Activated T-helper 1 cell treated with anti-CD3 and anti-CD28 coated beads, Interleukin-12 subunit alpha, Interleukin-12 subunit beta, Interleukin-2, Interleukin-4 antibody, amounts not matched to agents 30 ng/mL and 10 ng/mL and 1 ng/mL, durations not matched to agents 14 hours and 24 hours and 36 hours (primary cell): ENCODE data around the gene VAC14. TPM values are rescaled to one million over a fixed set of nuclear protein-coding genes. Genes with fewer than 3 reads are reported as not detected.

Experiments used
- DNase-seq: peaks from one replicate; pipeline ENCODE4 v3.0.0; 2021; ENCODE audit warnings: low spot score
- H3K27ac Mint-ChIP-seq: one replicate; pipeline ENCODE4 v1.8.0; 2021; ENCODE audit warnings: mild to moderate bottlenecking, mixed read lengths
- H3K27me3 Mint-ChIP-seq: one replicate; pipeline ENCODE4 v1.8.0; 2022; ENCODE audit warnings: mild to moderate bottlenecking, moderate library complexity, mixed read lengths; ENCODE audit not compliant: insufficient read depth
- H3K36me3 Mint-ChIP-seq: one replicate; pipeline ENCODE4 v1.8.0; 2021; ENCODE audit warnings: low read depth, mixed read lengths
- H3K4me1 Mint-ChIP-seq: one replicate; pipeline ENCODE4 v1.8.0; 2021; ENCODE audit warnings: low read depth, mixed read lengths
- H3K4me3 Mint-ChIP-seq: one replicate; pipeline ENCODE4 v1.8.0; 2021; ENCODE audit warnings: mild to moderate bottlenecking, moderate library complexity, mixed read lengths
- H3K9me3 Mint-ChIP-seq: one replicate; pipeline ENCODE4 v1.8.0; 2021; ENCODE audit warnings: mixed read lengths
- intact Hi-C: fragments of 100-400 bp; cut with micrococcal nuclease; formaldehyde crosslinking; loops from one replicate; pipeline ENCODE4 v1.15.1; 2024
- total RNA-seq: library from RNA; stranded (reverse); gene quantifications from 2 replicates; pipeline ENCODE4 v1.2.3, GENCODE V29; 2022

Gene VAC14
- total RNA-seq, 1 donor from 2014 or later: 37.5 TPM

GRCh38 chr16:70800311-70800710 lies 647 bp downstream of the VAC14 start:
- no peak for DNase-seq
- intact Hi-C loops: loop anchor here (5.0 to 10.0 kb wide), 4 partner anchors 554 to 1292 kb away; partner anchors contain the start of genes CALB2, DHX38, PHLPP2 and TXNL4B

DNA sequence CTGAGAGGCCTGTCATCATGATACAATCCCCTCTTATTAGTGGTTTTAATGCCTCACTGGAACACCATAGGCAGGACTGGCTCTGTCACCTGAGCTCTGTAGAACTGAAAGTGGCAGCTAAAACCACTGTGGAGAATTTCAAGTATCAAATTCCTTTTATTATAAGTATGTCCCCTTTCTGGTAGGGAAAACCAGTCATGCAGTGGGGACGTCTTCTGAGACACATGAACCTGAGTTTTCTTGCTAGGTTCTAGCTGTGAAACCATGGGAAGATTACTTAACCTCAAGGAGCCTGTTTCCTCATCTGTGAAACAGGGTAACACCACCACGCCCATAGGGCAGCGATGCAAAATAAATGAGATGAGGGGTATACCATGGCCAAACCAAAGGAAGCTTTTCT lies 4.7 kb downstream of the VAC14 start:
- H3K9me3 Mint-ChIP-seq: no peaks in the 10 kb centered on the region
- peaks cover 27% of the 10 kb centered on the region for H3K4me1 Mint-ChIP-seq
- H3K4me3 Mint-ChIP-seq: no peak overlapping the region
- no peak for DNase-seq
- no peaks in the 10 kb centered on the region for H3K27me3 Mint-ChIP-seq
- H3K27ac Mint-ChIP-seq: no peak overlapping the region
- intact Hi-C loops: no loop called here
- H3K36me3 Mint-ChIP-seq: no peaks in the 10 kb centered on the region

More at GRCh38 chr16:70800311-70800710, 647 bp downstream of the VAC14 start:
- Mint-ChIP-seq H3K36me3 (peaks cover 2% of the 10 kb centered on the region), H3K9me3 (peaks cover 4% of the 10 kb centered on the region), H3K27ac (peak overlapping the region; percentile 89), H3K4me1 (peaks cover 27% of the 10 kb centered on the region), H3K4me3 (peak overlapping the region; percentile 97), H3K27me3 (peaks cover 11% of the 10 kb centered on the region)

GRCh38 chr16:70795296-70795912 lies 5.6 kb downstream of the VAC14 start:
- intact Hi-C loops: no loop called here
- Mint-ChIP-seq H3K4me1 (peaks cover 25% of the 10 kb centered on the region), H3K9me3 (no peaks in the 10 kb centered on the region)

GRCh38 chr16:70793851-70794502 lies 7.0 kb downstream of the VAC14 start:
- Mint-ChIP-seq H3K9me3 (no peaks in the 10 kb centered on the region), H3K4me3 (no peak overlapping the region), H3K36me3 (no peaks in the 10 kb centered on the region), H3K27me3 (no peaks in the 10 kb centered on the region), H3K27ac (no peak overlapping the region), H3K4me1 (peaks cover 13% of the 10 kb centered on the region)
- DNase-seq: no peak
- intact Hi-C loops: no loop called here

More at GRCh38 chr16:70795296-70795912, 5.6 kb downstream of the VAC14 start:
- DNase-seq: no peak
- Mint-ChIP-seq H3K27ac (no peak overlapping the region), H3K36me3 (no peaks in the 10 kb centered on the region), H3K27me3 (no peaks in the 10 kb centered on the region), H3K4me3 (no peak overlapping the region)

GRCh38 chr16:70790815-70791214 lies 10.1 kb downstream of the VAC14 start:
- H3K4me3 Mint-ChIP-seq: no peak overlapping the region
- H3K9me3 Mint-ChIP-seq: no peaks in the 10 kb centered on the region

GRCh38 chr16:70789595-70790447 lies 11.1 kb downstream of the VAC14 start:
- Mint-ChIP-seq H3K4me1 (no peaks in the 10 kb centered on the region), H3K36me3 (no peaks in the 10 kb centered on the region), H3K27ac (no peak overlapping the region), H3K9me3 (no peaks in the 10 kb centered on the region), H3K4me3 (no peak overlapping the region), H3K27me3 (no peaks in the 10 kb centered on the region)
- DNase-seq: no peak
- intact Hi-C loops: no loop called here

More at GRCh38 chr16:70790815-70791214, 10.1 kb downstream of the VAC14 start:
- no peak for DNase-seq
- H3K36me3 Mint-ChIP-seq: no peaks in the 10 kb centered on the region
- H3K4me1 Mint-ChIP-seq: no peaks in the 10 kb centered on the region
- no peak overlapping the region for H3K27ac Mint-ChIP-seq
- intact Hi-C loops: no loop called here
- no peaks in the 10 kb centered on the region for H3K27me3 Mint-ChIP-seq

- H3K27ac Mint-ChIP-seq: no peak overlapping the region
- intact Hi-C loops: no loop called here
- no peaks in the 10 kb centered on the region for H3K9me3 Mint-ChIP-seq
- H3K36me3 Mint-ChIP-seq: peaks cover 4% of the 10 kb centered on the region
- no peak overlapping the region for H3K4me3 Mint-ChIP-seq
- DNase-seq: no peak
- H3K27me3 Mint-ChIP-seq: no peaks in the 10 kb centered on the region
- H3K4me1 Mint-ChIP-seq: no peaks in the 10 kb centered on the region
Measured at GRCh38 chr16:70788668-70789594, 12.0 kb downstream of the VAC14 start.

DNA sequence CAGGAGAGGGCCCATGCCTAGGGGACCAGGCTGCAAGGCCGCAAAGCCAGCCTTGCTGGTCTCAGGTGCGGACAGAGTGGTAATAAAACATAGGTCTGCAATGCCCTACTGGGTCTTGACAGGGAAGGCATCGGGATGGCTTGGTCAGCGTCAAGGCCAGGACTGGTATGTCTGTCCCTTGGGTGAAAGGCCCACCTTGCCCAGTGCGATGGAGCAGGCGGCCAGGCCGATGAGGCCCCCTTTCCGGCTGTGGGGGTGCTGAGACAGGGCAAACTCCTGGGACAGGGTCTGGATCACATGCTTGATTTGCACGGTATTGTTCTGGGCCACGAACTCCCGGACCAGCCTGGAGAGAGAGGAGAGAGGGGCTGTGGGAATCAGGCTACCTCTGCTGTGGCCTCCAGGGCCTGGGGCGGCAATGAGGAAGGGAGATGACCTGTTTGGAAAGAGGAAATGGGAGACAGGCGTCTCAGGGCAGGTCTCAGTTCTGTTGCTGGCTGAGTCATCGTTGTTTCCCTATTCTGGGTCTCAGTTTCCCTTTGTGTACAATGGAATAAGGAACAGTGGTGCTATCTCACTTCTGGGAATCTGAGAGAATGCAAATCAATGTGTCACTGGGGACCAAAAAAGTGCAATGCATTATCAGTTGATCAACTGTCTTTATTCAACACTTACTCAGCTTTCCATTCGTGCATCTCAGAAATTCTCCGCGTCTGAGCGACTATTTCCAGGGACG lies 14.8 kb downstream of the VAC14 start:
- intact Hi-C loops: no loop called here
- Mint-ChIP-seq H3K36me3 (peaks cover 26% of the 10 kb centered on the region), H3K4me3 (no peak overlapping the region), H3K9me3 (no peaks in the 10 kb centered on the region), H3K27me3 (no peaks in the 10 kb centered on the region), H3K27ac (no peak overlapping the region), H3K4me1 (no peaks in the 10 kb centered on the region)
- DNase-seq: no peak

- H3K9me3 Mint-ChIP-seq: no peaks in the 10 kb centered on the region
- H3K27ac Mint-ChIP-seq: no peak overlapping the region
- H3K36me3 Mint-ChIP-seq: peaks cover 33% of the 10 kb centered on the region
- no peaks in the 10 kb centered on the region for H3K27me3 Mint-ChIP-seq
- DNase-seq: no peak
- no peak overlapping the region for H3K4me3 Mint-ChIP-seq
- intact Hi-C loops: no loop called here
- H3K4me1 Mint-ChIP-seq: no peaks in the 10 kb centered on the region
Measured at GRCh38 chr16:70784692-70785555, 16.0 kb downstream of the VAC14 start.

- DNase-seq: no peak
- Mint-ChIP-seq H3K36me3 (peaks cover 36% of the 10 kb centered on the region), H3K4me3 (no peak overlapping the region), H3K27ac (no peak overlapping the region), H3K4me1 (no peaks in the 10 kb centered on the region), H3K27me3 (no peaks in the 10 kb centered on the region), H3K9me3 (no peaks in the 10 kb centered on the region)
- intact Hi-C loops: no loop called here
Measured at GRCh38 chr16:70782237-70782636, 18.7 kb downstream of the VAC14 start.

DNA sequence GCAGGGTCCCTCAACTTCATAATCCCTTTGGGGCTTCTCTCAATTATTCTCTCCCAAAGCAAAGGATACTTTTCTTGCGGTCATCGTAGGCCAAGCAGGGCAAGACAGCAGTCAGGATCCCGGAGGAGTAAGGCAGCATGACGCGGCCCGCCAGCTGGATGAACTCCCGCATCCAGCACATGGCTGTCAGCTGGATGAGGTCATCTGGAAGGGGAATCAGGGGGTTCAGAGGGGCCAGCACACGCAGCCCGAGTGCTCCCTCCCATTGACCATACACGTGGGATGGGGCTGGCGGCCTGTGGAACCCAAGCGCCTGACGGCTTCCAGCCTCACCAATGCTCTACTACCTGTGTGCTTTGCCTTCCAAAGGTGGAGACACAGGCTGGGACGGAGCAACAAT lies 19.2 kb downstream of the VAC14 start:
- no peak for DNase-seq
- intact Hi-C loops: no loop called here
- peaks cover 36% of the 10 kb centered on the region for H3K36me3 Mint-ChIP-seq
- H3K4me3 Mint-ChIP-seq: no peak overlapping the region
- H3K9me3 Mint-ChIP-seq: no peaks in the 10 kb centered on the region
- no peak overlapping the region for H3K27ac Mint-ChIP-seq
- no peaks in the 10 kb centered on the region for H3K4me1 Mint-ChIP-seq
- no peaks in the 10 kb centered on the region for H3K27me3 Mint-ChIP-seq
